Effector memory CD4-positive, alpha-beta T cell (primary cell): ENCODE results near the gene PWWP2B.

Experiments
- DNase-seq, 3 donors: peaks; one replicate each; pipeline ENCODE4 v3.0.0-alpha.2; 2020
- H3K27ac ChIP-seq: 2 replicates; pipeline ENCODE4 v1.7.0; 2013; ENCODE audit warnings: mild to moderate bottlenecking, low read length, moderate library complexity; ENCODE audit not compliant: insufficient read depth, poor library complexity, severe bottlenecking
- H3K27me3 ChIP-seq: replicated peaks from 2 replicates; pipeline ENCODE4 v1.7.0; 2013; ENCODE audit warnings: mild to moderate bottlenecking, low read length; ENCODE audit not compliant: insufficient read depth, control insufficient read depth, poor library complexity, severe bottlenecking
- H3K36me3 ChIP-seq: 2 replicates; pipeline ENCODE4 v1.7.0; 2013; ENCODE audit warnings: mild to moderate bottlenecking, low read length, moderate library complexity; ENCODE audit not compliant: control insufficient read depth, insufficient read depth
- H3K4me1 ChIP-seq: 2 replicates; pipeline ENCODE4 v1.7.0; 2013; ENCODE audit warnings: low read length, mild to moderate bottlenecking; ENCODE audit not compliant: control insufficient read depth, insufficient read depth, poor library complexity, severe bottlenecking
- H3K4me3 ChIP-seq: 2 replicates; pipeline ENCODE4 v1.7.0; 2013; ENCODE audit warnings: low read length, low read depth, mild to moderate bottlenecking; ENCODE audit not compliant: insufficient read depth, poor library complexity, severe bottlenecking
- H3K9me3 ChIP-seq: 2 replicates; pipeline ENCODE4 v1.7.0; 2013; ENCODE audit warnings: mild to moderate bottlenecking, low read length, moderate library complexity; ENCODE audit not compliant: control insufficient read depth

The PWWP2B gene

DNA sequence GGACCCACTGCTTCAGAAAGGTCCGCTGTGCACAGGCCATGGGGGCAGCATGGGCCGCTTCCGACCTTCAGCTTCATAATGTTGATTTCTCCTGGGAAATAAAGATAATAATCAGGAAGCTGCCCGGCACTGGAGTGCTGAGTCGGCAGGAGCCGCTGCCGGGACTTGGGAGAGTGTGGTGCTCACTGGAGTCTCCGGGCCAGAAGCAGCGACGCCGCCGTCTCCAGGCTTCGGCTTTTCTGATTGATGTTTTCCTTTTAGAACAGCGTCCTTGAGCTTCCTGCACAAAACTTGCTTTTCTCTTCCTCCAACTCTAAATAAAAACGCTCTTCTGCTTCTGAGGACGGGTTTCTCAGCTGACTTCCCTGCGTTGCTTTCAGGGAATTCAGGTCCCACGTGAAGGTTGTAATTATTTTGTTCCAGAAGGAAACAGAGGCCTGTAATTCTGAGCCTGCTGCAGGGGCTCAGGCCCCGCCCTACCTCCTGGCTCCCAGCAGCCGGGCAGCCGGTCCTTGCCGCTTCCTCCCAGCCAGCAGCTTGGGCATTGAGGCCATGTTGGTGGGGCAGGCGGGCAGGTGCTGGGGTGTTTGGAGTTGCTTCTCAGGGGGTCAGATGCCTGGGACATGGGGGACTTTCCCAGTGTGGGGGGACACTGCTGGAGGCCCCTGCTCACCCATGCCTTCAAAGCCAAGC lies 14.7 kb downstream of the PWWP2B start:
- no peak overlapping the region for H3K27ac ChIP-seq
- H3K27me3 ChIP-seq: no peaks in the 10 kb centered on the region
- no peak overlapping the region for H3K4me3 ChIP-seq
- peaks cover 6% of the 10 kb centered on the region for H3K4me1 ChIP-seq
- no peak for DNase-seq
- peaks cover 4% of the 10 kb centered on the region for H3K36me3 ChIP-seq
- no peaks in the 10 kb centered on the region for H3K9me3 ChIP-seq

DNA sequence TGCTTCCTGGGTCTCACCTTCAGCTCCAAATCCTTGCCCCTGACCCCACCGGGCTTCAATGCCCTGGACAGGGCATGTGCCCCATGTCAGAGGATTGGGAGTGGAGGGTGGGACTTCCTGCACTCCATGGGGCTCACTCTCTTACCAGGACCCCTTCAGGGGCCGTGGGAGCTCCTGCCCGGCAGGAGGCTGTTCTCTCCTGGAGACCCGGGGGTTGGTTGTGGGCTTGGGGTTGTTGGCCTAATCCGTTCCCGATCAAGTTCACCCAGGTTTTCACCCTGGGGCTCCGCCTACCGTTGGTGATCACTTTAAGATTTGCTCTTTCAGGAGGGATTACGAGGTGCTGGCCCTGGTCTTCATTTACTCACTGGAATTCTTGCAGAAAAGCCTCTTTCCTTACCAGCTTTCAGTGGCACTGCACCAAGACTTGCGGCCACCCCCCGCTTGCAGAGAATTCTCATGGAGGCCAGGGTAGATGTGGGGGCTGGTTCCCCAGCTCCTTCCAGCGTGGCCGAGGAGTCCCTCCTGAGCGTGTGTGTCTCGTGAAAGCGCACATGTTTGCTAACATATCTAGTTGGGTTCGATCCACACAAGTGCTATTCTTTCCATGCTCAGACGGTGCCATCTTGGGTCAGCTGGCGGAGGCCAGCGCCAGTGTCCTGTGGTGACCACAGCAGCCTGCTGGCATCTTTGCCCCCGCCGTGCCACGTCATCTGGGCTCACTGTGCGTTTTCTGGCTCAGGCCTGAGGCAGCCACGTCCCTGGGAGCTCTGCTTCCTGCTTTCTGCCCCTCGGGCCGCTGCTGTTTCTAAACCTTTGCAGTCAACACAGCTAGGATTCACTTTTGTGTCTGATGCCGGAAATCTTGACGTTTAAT lies 15.6 kb downstream of the PWWP2B start:
- Histone ChIP-seq H3K27ac (no peak overlapping the region), H3K27me3 (no peaks in the 10 kb centered on the region), H3K4me3 (no peak overlapping the region), H3K4me1 (peaks cover 6% of the 10 kb centered on the region), H3K36me3 (no peaks in the 10 kb centered on the region), H3K9me3 (no peaks in the 10 kb centered on the region)
- no peak for DNase-seq

- no peaks in the 10 kb centered on the region for H3K9me3 ChIP-seq
- peaks cover 3% of the 10 kb centered on the region for H3K4me1 ChIP-seq
- no peak overlapping the region for H3K4me3 ChIP-seq
- no peak for DNase-seq
- H3K27ac ChIP-seq: no peak overlapping the region
- H3K27me3 ChIP-seq: no peaks in the 10 kb centered on the region
- H3K36me3 ChIP-seq: no peaks in the 10 kb centered on the region
These were observed 16.5 kb downstream of the PWWP2B start for GRCh38 chr10:132413226-132414205.

GRCh38 chr10:132414402-132415016 lies 17.5 kb downstream of the PWWP2B start:
- DNase-seq: no peak
- H3K27me3 ChIP-seq: no peaks in the 10 kb centered on the region
- no peaks in the 10 kb centered on the region for H3K9me3 ChIP-seq
- no peak overlapping the region for H3K4me3 ChIP-seq
- H3K27ac ChIP-seq: no peak overlapping the region
- no peaks in the 10 kb centered on the region for H3K4me1 ChIP-seq
- no peaks in the 10 kb centered on the region for H3K36me3 ChIP-seq

DNA sequence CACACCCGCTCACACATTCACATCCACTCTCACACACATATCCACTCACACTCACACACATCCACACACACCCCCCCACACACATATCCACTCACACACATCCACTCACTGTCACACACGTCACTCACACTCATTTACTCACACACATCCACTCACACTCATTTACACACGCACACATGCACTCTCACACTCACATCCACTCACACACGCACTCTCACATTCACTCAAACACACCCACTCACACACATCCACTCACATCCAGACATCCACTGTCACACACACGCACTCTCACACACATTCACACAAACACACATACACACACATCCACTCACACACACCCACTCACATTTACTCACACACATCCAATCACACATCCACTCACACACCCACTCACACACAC lies 18.3 kb downstream of the PWWP2B start:
- no peak for DNase-seq
- Histone ChIP-seq H3K27ac (no peak overlapping the region), H3K4me1 (no peaks in the 10 kb centered on the region), H3K4me3 (no peak overlapping the region), H3K9me3 (no peaks in the 10 kb centered on the region), H3K36me3 (no peaks in the 10 kb centered on the region), H3K27me3 (no peaks in the 10 kb centered on the region)

GRCh38 chr10:132415956-132416355 lies 19.0 kb downstream of the PWWP2B start:
- Histone ChIP-seq H3K4me3 (no peak overlapping the region), H3K9me3 (no peaks in the 10 kb centered on the region), H3K27ac (no peak overlapping the region), H3K27me3 (no peaks in the 10 kb centered on the region), H3K4me1 (peaks cover 7% of the 10 kb centered on the region), H3K36me3 (no peaks in the 10 kb centered on the region)
- no peak for DNase-seq

GRCh38 chr10:132416566-132417256 lies 19.7 kb downstream of the PWWP2B start:
- Histone ChIP-seq H3K36me3 (no peaks in the 10 kb centered on the region), H3K4me3 (no peak overlapping the region), H3K9me3 (no peaks in the 10 kb centered on the region), H3K27ac (no peak overlapping the region), H3K4me1 (peaks cover 14% of the 10 kb centered on the region), H3K27me3 (no peaks in the 10 kb centered on the region)
- DNase-seq: no peak

- H3K27me3 ChIP-seq: no peaks in the 10 kb centered on the region
- H3K36me3 ChIP-seq: no peaks in the 10 kb centered on the region
- no peak for DNase-seq
- H3K9me3 ChIP-seq: no peaks in the 10 kb centered on the region
- no peak overlapping the region for H3K4me3 ChIP-seq
- H3K4me1 ChIP-seq: peaks cover 21% of the 10 kb centered on the region
- H3K27ac ChIP-seq: no peak overlapping the region
These were observed 20.4 kb downstream of the PWWP2B start for GRCh38 chr10:132417257-132417910.
